Loucy (cell line): ENCODE results near the gene PFKFB1.

ENCODE experiments used
- H2AFZ ChIP-seq: fragments of 200-600 bp; sonication (generic); 2 replicates; pipeline ENCODE4 v1.6.0; 2016; ENCODE audit warnings: antibody characterized with exemption, mild to moderate bottlenecking, low read length, moderate library complexity
- H3F3A ChIP-seq: fragments of 200-600 bp; 2 replicates; pipeline ENCODE4 v1.6.0; 2016; ENCODE audit warnings: antibody characterized with exemption, low read depth, mild to moderate bottlenecking
- H3K27me3 ChIP-seq: fragments of 200-600 bp; sonication (generic); 2 replicates; pipeline ENCODE4 v1.6.1; 2014; ENCODE audit warnings: low read length, mild to moderate bottlenecking; ENCODE audit not compliant: insufficient read depth, poor library complexity, severe bottlenecking
- H3K36me3 ChIP-seq: fragments of 200-600 bp; sonication (generic); 2 replicates; pipeline ENCODE4 v1.6.1; 2016; ENCODE audit warnings: low read length; ENCODE audit not compliant: insufficient read depth
- H3K4me1 ChIP-seq: fragments of 200-600 bp; sonication (generic); 2 replicates; pipeline ENCODE4 v1.5.1; 2014; ENCODE audit warnings: low read length, mild to moderate bottlenecking; ENCODE audit not compliant: insufficient read depth, poor library complexity, severe bottlenecking
- H3K4me2 ChIP-seq: fragments of 200-600 bp; sonication (generic); 2 replicates; pipeline ENCODE4 v1.6.0; 2014; ENCODE audit warnings: antibody characterized with exemption, low read length, low read depth, mild to moderate bottlenecking; ENCODE audit not compliant: poor library complexity, severe bottlenecking
- H3K4me3 ChIP-seq: fragments of 200-600 bp; sonication (generic); 2 replicates; pipeline ENCODE4 v1.5.1; 2014; ENCODE audit warnings: low read length, mild to moderate bottlenecking, mixed read lengths; ENCODE audit not compliant: poor library complexity, severe bottlenecking
- H3K79me2 ChIP-seq: fragments of 200-600 bp; sonication (generic); 2 replicates; pipeline ENCODE4 v1.6.1; 2014; ENCODE audit warnings: low read length; ENCODE audit not compliant: insufficient read depth
- H3K9ac ChIP-seq: fragments of 200-600 bp; sonication (generic); 2 replicates; pipeline ENCODE4 v1.6.0; 2014; ENCODE audit warnings: mild to moderate bottlenecking, low read depth, low read length, moderate library complexity; ENCODE audit not compliant: poor library complexity, severe bottlenecking
- H3K9me2 ChIP-seq: fragments of 200-600 bp; sonication (generic); replicated peaks from 2 replicates; pipeline ENCODE4 v1.6.1; 2016; ENCODE audit warnings: low read depth, low read length, mixed read lengths
- H3K9me3 ChIP-seq: fragments of 200-600 bp; sonication (generic); 2 replicates; pipeline ENCODE4 v1.6.1; 2014; ENCODE audit warnings: mild to moderate bottlenecking, antibody characterized with exemption, low read length, low read depth; ENCODE audit not compliant: insufficient read depth
- H4K20me1 ChIP-seq: fragments of 200-600 bp; sonication (generic); 2 replicates; pipeline ENCODE4 v1.6.0; 2014; ENCODE audit warnings: antibody characterized with exemption, low read length, mild to moderate bottlenecking; ENCODE audit not compliant: insufficient read depth, poor library complexity, severe bottlenecking
- CTCF ChIP-seq: fragments of 200-600 bp; sonication (generic); conservative IDR thresholded peaks from 2 replicates; pipeline ENCODE4 v1.5.1; 2014; ENCODE audit warnings: mild to moderate bottlenecking, antibody characterized with exemption, low read length
- EZH2phosphoT487 ChIP-seq: fragments of 200-600 bp; IDR thresholded peaks from 2 replicates; pipeline ENCODE4 v1.6.1; 2018; ENCODE audit warnings: antibody characterized with exemption, mild to moderate bottlenecking, moderate library complexity, borderline replicate concordance

The PFKFB1 gene

GRCh38 chrX:55033429-55033828 lies 39.4 kb upstream of the PFKFB1 start:
- no peak for TF ChIP-seq EZH2phosphoT487
- TF ChIP-seq CTCF, result no peak
- no peaks in the 10 kb centered on the region for H4K20me1 ChIP-seq
- no peak overlapping the region for H3K4me3 ChIP-seq
- H3K9ac ChIP-seq, result no peak overlapping the region
- H3K9me2 ChIP-seq, result no peaks in the 10 kb centered on the region
- H3K79me2 ChIP-seq, result no peaks in the 10 kb centered on the region
- H2AFZ ChIP-seq, result no peak overlapping the region
- no peak overlapping the region for H3K4me2 ChIP-seq
- no peaks in the 10 kb centered on the region for H3F3A ChIP-seq
- no peaks in the 10 kb centered on the region for H3K27me3 ChIP-seq
- no peaks in the 10 kb centered on the region for H3K4me1 ChIP-seq
- H3K36me3 ChIP-seq, result no peaks in the 10 kb centered on the region
- no peaks in the 10 kb centered on the region for H3K9me3 ChIP-seq

- Histone ChIP-seq H3K9me3 (no peaks in the 10 kb centered on the region), H2AFZ (no peak within 1 kb of the TSS), H3K4me3 (no peak within 1 kb of the TSS), H3K27me3 (no peaks in the 10 kb centered on the region), H4K20me1 (no peaks in the 10 kb centered on the region), H3K9ac (no peak within 1 kb of the TSS), H3K9me2 (no peaks in the 10 kb centered on the region), H3K4me1 (no peaks in the 10 kb centered on the region), H3K36me3 (no peaks in the 10 kb centered on the region), H3K79me2 (no peaks in the 10 kb centered on the region), H3K4me2 (no peak within 1 kb of the TSS), H3F3A (no peaks in the 10 kb centered on the region)
- TF ChIP-seq EZH2phosphoT487, result no peak
- TF ChIP-seq CTCF, result no peak
Measured at GRCh38 chrX:55030271-55031205, 36.5 kb upstream of the PFKFB1 start, which contains the start of gene ALAS2. Gene ALAS2, minus strand, starts transcription at chrX:55030977. Its CDS starts 4,977 bp downstream, at chrX:55026000.

GRCh38 chrX:55029291-55029690 lies 35.3 kb upstream of the PFKFB1 start:
- Histone ChIP-seq H3K9me2 (no peaks in the 10 kb centered on the region), H3K9me3 (no peaks in the 10 kb centered on the region), H3K4me1 (no peaks in the 10 kb centered on the region), H3K4me3 (no peak overlapping the region), H3F3A (no peaks in the 10 kb centered on the region), H3K36me3 (no peaks in the 10 kb centered on the region), H4K20me1 (no peaks in the 10 kb centered on the region), H3K27me3 (no peaks in the 10 kb centered on the region), H3K9ac (no peak overlapping the region), H2AFZ (no peak overlapping the region), H3K79me2 (no peaks in the 10 kb centered on the region), H3K4me2 (no peak overlapping the region)
- no peak for TF ChIP-seq CTCF
- no peak for TF ChIP-seq EZH2phosphoT487
